ENCODE measurements around the gene CEPT1.
A peak's percentile ranks its signal among the peaks of the same experiment; 100 is the strongest.
"Not testable (repeated sequence)": the region's sequence is repeated elsewhere in the genome, so short reads cannot be mapped to it uniquely, and the experiment has no call there.

The CEPT1 gene

DNA sequence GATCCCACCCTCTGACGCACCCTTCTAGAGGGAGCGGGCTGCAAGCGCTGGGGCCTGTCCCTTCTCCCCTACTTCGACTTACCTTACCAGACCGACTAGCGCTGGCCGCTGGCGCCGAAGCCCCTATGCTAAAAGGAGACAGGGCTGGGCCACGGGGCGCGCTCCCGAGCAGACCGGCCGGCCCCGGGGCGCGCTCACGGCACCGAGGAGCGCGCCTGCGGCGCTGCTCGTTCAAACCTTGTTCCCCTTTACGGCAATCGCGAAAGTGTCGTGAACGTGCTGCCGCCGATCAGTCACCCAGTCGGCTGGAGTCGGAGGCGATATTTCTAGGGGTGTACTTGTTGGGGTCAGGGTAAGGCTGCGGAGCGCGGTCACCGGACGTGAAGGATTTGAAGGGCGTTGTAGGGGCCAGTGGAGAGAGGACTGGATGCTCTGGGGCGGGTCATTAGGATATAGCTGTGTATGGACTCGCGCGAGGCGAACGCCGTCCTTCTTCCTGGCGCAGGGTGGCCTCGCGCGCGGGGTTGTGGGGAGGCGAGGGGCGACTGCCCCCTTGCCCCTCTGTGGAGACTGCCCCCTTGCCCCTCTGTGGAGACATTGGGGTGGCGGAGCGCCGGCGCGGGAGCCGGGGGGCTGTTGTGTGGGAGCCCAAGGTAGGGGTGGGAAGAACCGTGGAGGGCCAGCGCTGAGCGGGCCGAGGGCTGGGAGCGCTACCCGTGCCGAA lies at the start of gene CEPT1, which contains the start of gene DRAM2:
Gene CEPT1, plus strand, starts transcription at position 268 of the 724 bp plus-strand sequence. CDS start 7,492 bp downstream, outside the sequence.
Gene DRAM2, minus strand, starts transcription at position 138 of the 724 bp plus-strand sequence. CDS start 8,539 bp downstream, outside the sequence.
- peak; percentile 75 to 78 for DNase-seq (ENCODE audit: low read depth in 1 of 2, low spot score in 1 of 2)

DNA sequence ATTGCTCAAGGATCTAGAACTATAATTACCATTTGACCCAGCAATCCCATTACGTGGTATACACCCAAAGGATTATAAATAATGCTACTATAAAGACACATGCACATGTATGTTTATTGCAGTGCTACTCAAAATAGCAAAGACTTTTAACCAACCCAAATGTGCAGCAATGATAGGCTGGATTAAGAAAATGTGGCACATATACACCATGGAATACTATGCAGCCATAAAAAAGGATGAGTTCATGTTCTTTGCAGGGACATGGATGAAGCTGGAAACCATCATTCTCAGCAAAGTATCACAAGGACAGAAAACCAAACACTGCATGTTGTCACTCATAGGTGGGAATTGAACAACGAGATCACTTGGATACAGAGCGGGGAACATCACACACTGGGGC lies 44.6 kb upstream of the CEPT1 start:
- not testable (repeated sequence) for DNase-seq (ENCODE audit: low read depth in 1 of 2, low spot score in 1 of 2)

DNA sequence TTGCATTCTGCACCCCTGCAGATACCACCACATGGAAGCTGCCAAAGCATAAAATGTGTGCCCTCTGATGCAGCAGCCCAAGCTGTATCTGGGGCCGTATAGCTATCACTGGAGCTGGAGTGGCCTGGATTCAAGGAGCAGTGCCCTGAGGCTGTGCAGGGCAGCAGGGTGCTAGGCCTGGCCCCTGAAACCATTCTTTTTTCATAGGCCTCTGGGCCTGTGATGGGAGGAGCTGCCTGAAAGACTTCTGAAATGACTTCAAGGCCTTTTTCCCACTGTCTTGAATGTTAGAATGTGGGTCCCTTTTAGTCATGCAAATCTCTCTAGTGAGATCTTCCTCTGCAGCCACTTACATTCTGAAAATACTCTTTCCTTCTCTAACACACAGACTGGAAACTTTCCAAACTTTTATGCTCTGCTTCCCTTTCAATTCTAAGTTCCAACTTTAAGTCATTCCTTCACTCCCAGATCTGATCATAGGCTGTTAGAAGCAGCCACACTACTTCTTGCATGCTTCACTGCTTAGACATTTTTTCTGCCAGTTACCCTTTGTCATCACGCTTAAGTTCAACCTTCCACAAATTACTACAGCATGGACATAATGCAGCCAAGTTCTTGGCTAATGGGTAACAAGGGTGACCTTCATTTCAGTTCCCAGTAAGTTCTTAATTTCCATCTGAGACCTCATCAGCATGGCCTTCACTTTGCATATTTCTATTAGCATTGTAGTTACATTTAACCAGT lies 42.5 kb upstream of the CEPT1 start:
- DNase-seq (ENCODE audit: low read depth in 1 of 2, low spot score in 1 of 2) = no peak

DNA sequence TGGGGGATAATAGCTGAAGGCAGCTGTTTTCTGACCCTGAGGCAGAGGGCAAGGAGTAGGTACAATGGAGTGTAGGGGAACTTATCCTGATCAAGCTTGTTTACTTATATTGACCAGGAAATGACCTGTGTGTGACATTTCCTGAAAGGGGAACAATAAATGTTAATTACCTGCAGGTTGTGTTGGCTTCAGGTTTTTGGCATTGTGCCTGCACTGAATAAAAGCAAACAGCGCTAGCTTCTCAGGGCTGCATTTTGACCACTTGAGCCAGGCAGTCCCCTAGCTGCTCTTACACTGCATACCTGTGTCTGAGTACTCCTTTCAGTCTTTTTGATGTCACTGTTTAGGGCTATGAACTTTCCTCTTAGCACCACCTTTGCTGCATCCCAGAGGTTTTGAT lies 40.7 kb upstream of the CEPT1 start:
- no peak for DNase-seq (ENCODE audit: low read depth in 1 of 2, low spot score in 1 of 2)

DNA sequence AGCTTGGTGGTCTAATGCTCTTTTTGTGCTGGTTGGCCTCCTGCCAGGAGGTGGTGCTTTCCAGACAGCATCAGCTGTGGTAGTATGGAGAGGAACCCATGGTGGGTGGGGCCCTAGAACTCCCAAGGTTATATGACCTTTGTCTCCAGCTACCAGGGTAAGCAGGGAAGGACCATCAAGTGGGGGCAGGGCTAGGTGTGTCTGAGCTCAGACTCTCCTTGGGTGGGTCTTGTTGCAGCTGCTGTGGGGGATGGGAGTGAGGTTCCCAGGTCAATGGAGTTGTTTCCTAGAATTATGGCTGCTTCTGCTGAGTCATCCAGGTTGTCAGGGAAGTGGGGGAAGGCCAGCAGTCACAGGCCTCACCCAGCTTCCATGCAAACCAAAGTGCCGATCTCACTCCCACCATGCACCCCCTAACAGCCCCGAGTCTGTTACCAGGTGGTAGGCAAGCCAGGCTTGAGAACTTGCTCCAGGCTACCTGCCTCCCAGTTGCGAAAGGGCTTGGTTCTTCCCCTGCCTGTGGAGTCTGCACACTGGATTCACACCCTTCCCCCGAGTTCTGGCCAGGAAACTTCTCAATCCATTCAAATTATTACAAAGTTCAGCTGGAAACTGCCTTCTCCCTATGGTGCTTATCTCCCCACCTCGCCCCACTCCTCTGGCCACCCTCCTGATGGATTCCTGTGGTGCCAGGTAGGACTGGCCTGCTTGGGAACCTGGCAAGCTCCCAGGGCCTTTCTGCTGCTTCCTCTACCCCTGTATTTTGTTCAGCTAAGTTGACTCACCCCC lies 38.0 kb upstream of the CEPT1 start:
- no peak for DNase-seq (ENCODE audit: low read depth in 1 of 2, low spot score in 1 of 2)

DNA sequence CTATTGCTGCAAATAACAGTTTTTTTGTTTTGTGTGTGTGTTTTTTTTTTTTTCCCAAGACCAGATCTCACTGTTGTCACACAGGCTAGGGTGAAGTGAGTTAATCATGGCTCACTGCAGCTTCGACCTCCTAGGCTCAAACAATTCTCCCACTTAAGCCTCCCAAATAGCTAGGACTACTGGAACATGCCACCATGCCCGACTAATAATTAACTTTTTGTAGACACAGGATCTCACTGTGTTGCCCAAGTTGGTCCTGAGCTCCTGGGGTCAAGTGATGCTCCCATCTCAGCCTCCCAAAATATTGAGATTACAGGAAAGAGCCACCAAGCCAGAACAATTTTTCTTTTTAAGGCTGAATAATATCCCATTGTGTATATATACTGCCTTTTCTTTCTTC lies 35.0 kb upstream of the CEPT1 start:
- no peak for DNase-seq (ENCODE audit: low read depth in 1 of 2, low spot score in 1 of 2)

DNA sequence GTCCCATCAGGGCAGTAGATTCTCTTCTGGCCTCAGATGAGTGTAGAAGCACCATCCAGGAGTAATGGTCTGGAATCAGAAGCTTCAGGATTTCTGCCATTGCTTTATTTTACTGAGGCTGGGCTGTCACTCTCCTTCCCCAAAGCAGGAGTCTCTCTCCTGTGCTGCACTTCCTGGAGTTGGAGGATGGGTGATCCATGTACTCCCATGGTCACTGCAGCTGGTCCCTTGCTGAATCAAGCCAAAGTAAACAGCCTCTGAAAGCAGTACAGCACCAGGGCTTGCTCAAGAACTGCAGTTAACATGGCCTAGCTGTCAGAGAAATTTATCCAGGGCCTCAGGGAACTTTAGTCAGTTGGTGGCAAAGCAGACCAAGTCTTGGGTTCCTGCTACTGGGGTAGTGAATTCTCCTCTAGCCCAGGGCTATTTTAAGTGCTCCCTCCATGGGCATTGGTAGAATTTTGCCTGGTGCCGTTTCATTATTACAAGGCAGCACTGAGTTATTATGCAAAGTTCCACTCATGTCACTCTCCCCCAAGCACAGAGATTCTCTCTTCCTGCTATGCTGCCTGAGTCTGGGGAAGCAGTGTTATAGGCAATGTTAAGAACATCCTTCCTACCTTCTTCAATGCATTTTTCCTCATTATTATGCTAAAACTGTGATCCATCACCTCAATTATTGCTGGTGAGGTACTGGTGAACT lies 29.7 kb upstream of the CEPT1 start:
- no peak for DNase-seq (ENCODE audit: low read depth in 1 of 2, low spot score in 1 of 2)

DNA sequence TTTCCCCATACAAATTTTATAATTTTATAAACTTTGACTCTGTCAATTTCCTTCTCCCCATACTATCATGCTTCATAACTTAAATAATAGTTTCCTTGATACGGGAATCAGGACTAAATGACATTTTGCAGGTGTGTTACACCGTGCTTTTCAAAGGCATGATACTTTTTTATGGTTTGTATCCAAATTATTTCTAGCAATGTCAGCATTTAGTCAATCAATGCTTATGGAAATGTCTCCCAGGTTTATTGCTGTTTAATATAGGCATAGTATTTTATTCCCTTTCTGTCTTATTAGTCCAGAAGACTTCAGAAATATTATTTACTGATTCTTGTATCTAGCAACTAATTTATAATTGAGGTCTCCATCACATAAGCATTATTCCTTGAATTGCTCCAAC lies 23.5 kb upstream of the CEPT1 start:
- no peak for DNase-seq (ENCODE audit: low read depth in 1 of 2, low spot score in 1 of 2)

DNA sequence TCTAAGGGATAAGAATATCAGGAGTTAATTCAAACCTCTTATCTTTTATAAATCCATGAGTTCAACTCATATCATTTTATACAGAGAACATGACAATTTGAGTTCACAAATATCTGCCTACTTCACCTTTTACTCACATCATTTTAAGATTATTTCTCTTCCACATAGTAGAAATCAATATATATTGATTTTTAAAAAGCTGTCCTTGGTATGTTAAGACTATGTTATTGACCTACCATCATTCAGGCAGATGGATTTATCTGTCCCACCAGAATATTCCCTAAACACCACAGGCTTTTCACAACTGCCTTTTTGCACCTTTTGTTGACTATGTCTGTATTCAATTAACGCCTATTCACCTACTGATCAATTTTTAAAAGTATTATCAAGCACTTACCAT lies 13.7 kb upstream of the CEPT1 start:
- DNase-seq (ENCODE audit: low read depth in 1 of 2, low spot score in 1 of 2) = no peak

DNA sequence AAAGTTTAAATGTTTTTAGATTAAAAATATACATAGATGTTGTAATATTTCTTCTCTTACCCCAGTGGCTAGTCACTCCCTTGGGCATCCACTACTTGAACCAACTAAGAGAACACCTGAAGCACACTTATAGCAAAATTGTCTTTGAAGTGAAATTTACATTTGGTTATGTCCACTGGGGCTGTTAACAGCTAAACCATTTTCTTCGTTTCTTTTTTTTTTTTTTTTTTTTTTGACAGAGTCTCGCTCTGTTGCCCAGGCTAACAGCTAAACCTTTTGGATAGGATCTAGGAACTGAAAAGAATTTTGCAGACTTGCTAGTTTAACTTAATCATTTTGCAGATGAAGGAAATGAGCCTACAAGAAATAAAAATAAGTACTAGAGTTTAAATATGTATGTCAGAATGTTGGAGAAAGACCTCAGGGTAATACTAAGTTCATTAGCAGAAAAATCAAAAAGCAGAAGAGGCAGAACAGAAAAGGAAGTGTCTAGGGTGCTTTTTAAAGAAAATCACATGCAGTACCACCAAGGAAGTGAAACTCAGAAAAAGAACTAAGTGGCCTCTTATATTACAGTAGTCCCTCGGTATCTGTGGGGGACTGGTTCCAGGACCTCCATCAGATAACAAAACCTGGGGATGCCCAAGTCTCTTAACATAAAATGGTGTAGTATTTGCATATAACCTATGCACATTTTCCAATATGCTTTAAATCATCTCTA lies 11.9 kb upstream of the CEPT1 start:
- DNase-seq (ENCODE audit: low read depth in 1 of 2, low spot score in 1 of 2) = no peak

DNA sequence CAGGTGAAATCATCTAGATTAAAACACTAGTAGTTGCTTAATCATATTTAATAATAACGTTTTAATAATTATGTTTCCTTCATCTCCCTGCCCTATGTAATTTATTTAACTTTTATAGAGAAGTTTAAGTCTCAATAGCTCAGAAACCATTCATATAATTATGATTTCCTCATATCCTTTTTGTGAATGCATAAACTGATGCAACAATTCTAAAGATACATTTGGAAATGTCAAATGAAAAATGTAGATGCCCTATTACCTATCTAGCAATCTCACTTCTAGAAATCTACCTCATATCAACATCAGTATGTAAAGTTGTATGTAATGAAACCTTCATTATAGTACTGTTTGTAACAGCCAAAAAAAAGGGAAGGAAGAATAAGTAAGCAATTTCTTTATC lies 10.6 kb upstream of the CEPT1 start:
- DNase-seq (ENCODE audit: low read depth in 1 of 2, low spot score in 1 of 2) = no peak

DNA sequence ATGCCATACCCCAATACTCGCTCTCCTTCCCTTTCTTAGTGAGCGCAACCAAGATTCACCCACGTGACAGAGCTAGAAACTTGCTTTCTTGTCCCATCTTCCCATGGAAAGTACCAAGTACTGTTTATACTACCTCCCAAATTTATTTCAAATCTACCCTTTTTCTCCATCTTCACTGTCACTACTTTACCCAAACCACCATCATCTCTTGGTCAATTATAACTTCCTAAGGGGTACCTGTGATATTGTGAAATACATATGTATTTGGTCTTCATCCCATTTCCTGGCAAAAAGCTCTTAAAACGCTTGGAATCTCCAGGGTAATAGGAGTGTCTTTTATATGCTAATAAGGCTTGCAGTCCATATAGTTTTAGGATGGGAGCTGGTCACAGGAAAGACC lies 8.3 kb upstream of the CEPT1 start:
- DNase-seq (ENCODE audit: low read depth in 1 of 2, low spot score in 1 of 2) = no peak

DNA sequence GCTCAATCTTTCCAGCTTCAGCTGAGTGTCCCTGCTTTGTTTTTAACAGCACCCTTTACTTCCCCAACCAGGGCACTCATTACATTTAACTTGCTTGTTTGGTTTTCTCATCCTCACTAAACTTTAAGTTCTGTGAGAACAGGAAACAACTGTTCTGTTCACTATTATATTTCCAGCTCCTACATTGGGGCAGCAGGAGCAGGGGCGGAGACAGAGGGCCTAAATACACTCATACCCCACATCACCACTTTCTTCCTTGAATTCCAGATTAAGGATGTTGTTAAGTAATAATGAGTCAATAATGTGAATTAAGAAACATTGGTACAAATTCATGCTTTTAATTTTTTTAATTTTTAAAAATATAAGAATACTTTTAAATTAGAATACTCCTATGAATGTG lies 6.2 kb upstream of the CEPT1 start:
- DNase-seq (ENCODE audit: low read depth in 1 of 2, low spot score in 1 of 2) = no peak

DNA sequence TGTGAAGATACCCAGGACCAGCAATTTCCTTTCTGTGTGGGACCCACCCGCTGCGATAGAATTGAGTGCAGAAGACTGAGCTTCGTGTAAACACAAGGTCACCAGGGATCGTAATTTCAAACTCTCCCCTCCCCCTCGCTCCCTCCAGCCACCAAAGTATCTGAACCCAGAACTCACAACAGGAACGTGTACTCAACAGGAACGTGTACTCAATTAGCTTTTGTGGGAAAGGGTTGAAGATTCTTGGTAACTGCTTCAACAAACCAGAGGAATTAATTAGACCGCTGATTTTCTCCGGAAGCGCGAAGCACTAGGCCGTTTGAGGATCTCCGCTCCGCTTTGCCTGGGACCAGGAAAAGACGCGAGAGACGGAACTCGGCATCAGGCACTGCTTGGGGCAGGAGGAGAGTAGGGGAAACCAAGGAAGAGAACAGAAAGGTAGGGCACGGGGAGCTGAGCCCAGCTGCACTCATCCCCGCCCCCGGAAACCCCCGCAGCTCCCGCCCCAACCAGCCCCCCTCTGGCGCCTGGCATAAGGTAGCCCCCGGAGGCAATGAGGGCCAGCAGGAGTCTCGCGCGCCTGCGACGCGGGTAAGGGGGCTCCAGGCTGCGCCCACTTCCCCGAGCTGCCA lies 583 bp upstream of the CEPT1 start:
- no peak for DNase-seq (ENCODE audit: low read depth in 1 of 2, low spot score in 1 of 2)

DNA sequence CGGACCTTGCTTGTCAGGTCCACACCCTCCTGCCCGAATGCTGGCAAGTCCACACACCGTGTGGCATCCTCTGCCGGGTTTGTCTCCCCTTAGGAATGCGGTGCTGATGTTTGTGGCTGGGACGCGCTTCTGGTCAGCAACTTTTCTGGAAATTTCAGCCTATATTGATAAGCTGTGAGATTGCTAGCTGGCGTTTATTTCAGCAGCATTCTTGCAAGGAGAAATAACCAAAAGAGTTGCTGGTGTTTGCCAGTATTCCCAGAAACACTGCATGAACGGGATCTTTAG lies 601 bp downstream of the CEPT1 start:
- DNase-seq (ENCODE audit: low read depth in 1 of 2, low spot score in 1 of 2) = no peak

DNA sequence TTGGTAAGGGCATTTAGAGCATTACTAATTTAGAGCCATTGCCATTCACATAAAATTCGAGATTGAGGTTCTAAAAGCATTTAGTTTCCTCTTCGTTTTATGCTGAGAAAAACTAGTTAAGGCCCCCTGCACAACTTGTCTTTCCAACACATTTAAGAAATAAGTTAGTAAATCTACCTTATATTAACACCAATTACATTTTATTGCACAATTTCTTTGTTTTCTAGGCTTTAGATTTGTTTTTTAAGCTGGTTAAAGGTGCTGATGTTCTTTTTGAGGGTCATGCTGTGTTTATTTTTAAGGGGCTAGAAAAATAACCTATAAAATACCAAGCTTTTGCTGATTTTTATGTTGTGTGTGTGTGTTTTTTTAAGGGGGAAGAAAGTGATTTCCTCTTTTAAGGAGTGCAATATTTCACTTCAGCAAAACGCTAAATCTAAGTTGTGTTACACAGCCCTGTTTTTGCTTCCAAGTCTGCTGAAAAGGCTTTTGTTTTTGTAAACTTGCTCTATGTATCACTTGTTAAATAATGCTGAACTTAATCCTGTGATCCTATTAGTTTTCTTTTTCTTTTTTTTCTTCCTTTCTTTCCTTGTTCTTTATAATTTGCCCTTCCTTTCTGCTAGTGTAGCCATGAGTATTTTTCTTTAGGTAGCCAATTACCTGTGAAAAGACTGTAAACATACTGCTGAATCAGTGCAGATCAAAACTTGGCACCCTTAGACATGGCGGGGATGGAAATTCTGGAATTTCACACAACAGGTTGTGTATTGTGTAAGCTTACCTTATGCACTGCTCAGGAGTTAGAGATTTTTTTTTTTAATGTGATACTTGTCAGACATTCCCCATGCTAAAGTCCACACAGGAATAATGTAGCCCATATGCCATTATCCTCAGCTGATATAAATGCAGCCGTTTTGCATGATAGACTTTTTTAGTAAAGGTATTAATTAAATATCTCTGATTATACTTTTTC lies 1.5 kb downstream of the CEPT1 start:
- DNase-seq (ENCODE audit: low read depth in 1 of 2, low spot score in 1 of 2) = no peak

DNA sequence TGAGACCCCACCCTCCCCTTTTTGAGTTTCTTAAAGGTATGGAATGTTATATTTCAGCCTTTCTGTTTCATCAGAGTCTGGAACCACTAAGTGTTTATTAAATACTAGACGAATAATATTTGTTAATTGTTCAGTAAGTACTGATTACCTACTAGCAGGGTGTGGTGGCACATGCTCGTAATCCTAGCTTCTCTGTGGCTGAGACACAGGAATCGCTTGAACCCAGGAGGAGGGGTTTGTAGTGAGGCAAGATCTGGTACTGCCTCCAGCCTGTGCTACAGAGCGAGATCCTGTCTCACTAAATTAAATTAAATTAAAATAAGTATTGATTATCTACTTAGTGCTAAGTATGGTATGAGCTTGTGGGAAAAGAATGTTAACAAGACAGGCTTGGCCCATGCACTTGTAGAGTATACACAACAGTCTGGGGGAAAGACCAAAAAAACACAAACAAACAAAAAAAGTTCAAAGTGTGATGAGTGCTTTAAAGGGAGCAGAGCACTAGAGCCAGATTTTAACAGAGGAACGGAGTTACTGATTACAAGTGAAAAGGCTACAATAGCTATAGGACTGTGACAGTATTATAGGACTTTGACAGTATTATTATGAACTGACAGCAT lies 2.4 kb downstream of the CEPT1 start:
- no peak for DNase-seq (ENCODE audit: low read depth in 1 of 2, low spot score in 1 of 2)

DNA sequence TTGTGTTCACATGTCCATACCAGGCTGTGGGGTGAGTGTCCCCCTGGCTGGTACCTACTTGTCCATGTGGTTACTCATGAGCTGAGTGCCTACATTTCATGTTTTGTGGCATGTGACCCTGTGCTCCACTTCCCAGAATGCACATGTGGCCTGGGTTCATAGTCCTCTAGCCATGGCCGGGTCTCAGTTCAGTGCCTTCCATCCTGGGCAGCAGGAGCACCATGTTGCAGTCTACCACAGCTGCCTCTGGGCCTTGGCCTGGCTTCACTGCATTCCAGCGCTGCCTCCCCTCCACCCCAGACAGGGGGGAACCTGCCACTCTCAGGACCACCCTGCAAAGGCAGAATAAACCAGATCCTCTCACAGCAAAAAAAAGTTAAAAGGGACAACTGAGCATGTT lies 5.5 kb downstream of the CEPT1 start:
- DNase-seq (ENCODE audit: low read depth in 1 of 2, low spot score in 1 of 2) = no peak

All from stimulated activated CD4-positive, alpha-beta T cell treated with anti-CD3 and anti-CD28 coated beads, Interleukin-15, amount 100 ng/mL, for 1 hour (primary cell).